NCI-H526 (cell line): Measurements from ENCODE around the gene TNIK.

Experiments used
- DNase-seq, 2 experiments: peaks; one replicate each; lab custom pipeline; 2025; lab: John Stamatoyannopoulos, UW

The TNIK gene

GRCh38 chr3:171459942-171460724 is at the start of gene TNIK:
TNIK (minus strand) TSS chr3:171460405; CDS start chr3:171460063, 342 bp downstream.
- DNase-seq: peak; percentile 86 to 97

- no peak for DNase-seq
Observed at GRCh38 chr3:171508676-171509075, 48.5 kb upstream of the TNIK start.

- DNase-seq: no peak
Observed at GRCh38 chr3:171508206-171508605, 48.0 kb upstream of the TNIK start.

GRCh38 chr3:171506743-171507319 is 46.6 kb upstream of the TNIK start:
- no peak for DNase-seq

- DNase-seq: no peak
Observed at GRCh38 chr3:171505822-171506333, 45.7 kb upstream of the TNIK start.

- DNase-seq: no peak
Observed at GRCh38 chr3:171504376-171504775, 44.2 kb upstream of the TNIK start.

- no peak for DNase-seq
Observed at GRCh38 chr3:171503817-171504216, 43.6 kb upstream of the TNIK start.

- DNase-seq: no peak
Observed at GRCh38 chr3:171498921-171499320, 38.7 kb upstream of the TNIK start.

GRCh38 chr3:171497468-171497867 is 37.3 kb upstream of the TNIK start:
- DNase-seq: no peak

GRCh38 chr3:171495413-171495812 is 35.2 kb upstream of the TNIK start:
- peak in 1 of 2 experiments; percentile 32 for DNase-seq

- no peak for DNase-seq
Observed at GRCh38 chr3:171494457-171495109, 34.4 kb upstream of the TNIK start.

GRCh38 chr3:171491361-171491760 is 31.2 kb upstream of the TNIK start:
- DNase-seq: no peak

GRCh38 chr3:171490901-171491300 is 30.7 kb upstream of the TNIK start:
- DNase-seq: no peak

- no peak for DNase-seq
Observed at GRCh38 chr3:171489348-171489747, 29.1 kb upstream of the TNIK start.

- peak in 1 of 2 experiments; percentile 15 for DNase-seq
Observed at GRCh38 chr3:171488479-171488878, 28.3 kb upstream of the TNIK start.

GRCh38 chr3:171487382-171487781 is 27.2 kb upstream of the TNIK start:
- DNase-seq: no peak

GRCh38 chr3:171485338-171485737 is 25.1 kb upstream of the TNIK start:
- DNase-seq: no peak

- DNase-seq: no peak
Observed at GRCh38 chr3:171481011-171481410, 20.8 kb upstream of the TNIK start.

GRCh38 chr3:171480526-171480925 is 20.3 kb upstream of the TNIK start:
- DNase-seq: no peak

- DNase-seq: no peak
Observed at GRCh38 chr3:171476532-171477102, 16.4 kb upstream of the TNIK start.

GRCh38 chr3:171472552-171472951 is 12.3 kb upstream of the TNIK start:
- no peak for DNase-seq

GRCh38 chr3:171470714-171471227 is 10.6 kb upstream of the TNIK start:
- DNase-seq: no peak
